ENCODE results near the gene CIB4.

Gene CIB4

GRCh38 chr2:26542676-26543505 lies 98.3 kb downstream of the CIB4 start:
- TF ChIP-seq PATZ1 (CRISPR knock-in tag; IDR thresholded peaks at IDR 0.05; ENCODE audit: borderline replicate concordance) (no peak), CSDC2 (CRISPR knock-in tag; IDR thresholded peaks at IDR 0.05) (no peak), ZFP30 (CRISPR knock-in tag; IDR thresholded peaks at IDR 0.05) (no peak), SNAI2 (CRISPR knock-in tag; IDR thresholded peaks at IDR 0.05) (no peak), CREB5 (CRISPR knock-in tag; IDR thresholded peaks at IDR 0.05; ENCODE audit: low read depth) (no peak), ESRRG (CRISPR knock-in tag; IDR thresholded peaks at IDR 0.05) (no peak), CSRNP3 (CRISPR knock-in tag; IDR thresholded peaks at IDR 0.05) (no peak), ZNF565 (CRISPR knock-in tag; conservative IDR thresholded peaks at IDR 0.05; ENCODE audit: low read depth) (no peak), TCF4 (CRISPR knock-in tag; IDR thresholded peaks at IDR 0.05; ENCODE audit: borderline replicate concordance) (no peak)
- ATAC-seq, result no peak

- no peak for ATAC-seq
- TF ChIP-seq ISL1 (CRISPR knock-in tag; IDR thresholded peaks at IDR 0.05) (no peak), OSR1 (CRISPR knock-in tag; IDR thresholded peaks at IDR 0.05) (no peak), ARNTL (CRISPR knock-in tag; IDR thresholded peaks at IDR 0.05; ENCODE audit: borderline replicate concordance, low read depth) (no peak), TOX (CRISPR knock-in tag; IDR thresholded peaks at IDR 0.05; ENCODE audit: borderline replicate concordance) (no peak), ZFP30 (CRISPR knock-in tag; IDR thresholded peaks at IDR 0.05) (no peak), PPARA (CRISPR knock-in tag; IDR thresholded peaks at IDR 0.05; ENCODE audit: borderline replicate concordance) (no peak), ZFP3 (CRISPR knock-in tag; IDR thresholded peaks at IDR 0.05) (no peak), TSHZ2 (CRISPR knock-in tag; IDR thresholded peaks at IDR 0.05) (no peak), PATZ1 (CRISPR knock-in tag; IDR thresholded peaks at IDR 0.05; ENCODE audit: borderline replicate concordance) (no peak), ZC3H10 (CRISPR knock-in tag; IDR thresholded peaks at IDR 0.05) (no peak), TCF4 (CRISPR knock-in tag; IDR thresholded peaks at IDR 0.05; ENCODE audit: borderline replicate concordance) (no peak), CSDC2 (CRISPR knock-in tag; IDR thresholded peaks at IDR 0.05) (no peak), ZNF8 (CRISPR knock-in tag; IDR thresholded peaks at IDR 0.05) (no peak), RARB (CRISPR knock-in tag; IDR thresholded peaks at IDR 0.05) (no peak), CSRNP3 (CRISPR knock-in tag; IDR thresholded peaks at IDR 0.05) (no peak), BACH2 (CRISPR knock-in tag; IDR thresholded peaks at IDR 0.05; ENCODE audit: borderline replicate concordance) (no peak)
Observed at GRCh38 chr2:26542194-26542455, 99.0 kb downstream of the CIB4 start.

Measured in SK-N-SH treated with all-trans-retinoic acid at 6 μM for 48 hours (cell line).